PC-9 (cell line): ENCODE data around the gene NR1H3. TPM values are rescaled to one million over a fixed set of nuclear protein-coding genes. Genes with fewer than 3 reads are reported as not detected.

Experiments used
- BruUV-seq: library from RNA; stranded (reverse); fragments of 400-500 nt; replicated peaks from 2 replicates; lab custom pipeline; 2021; lab: Mats Ljungman, UMichigan
- CTCF ChIA-PET: fragments of 300-600 bp; sonication (Branson Sonifier 250); formaldehyde crosslinking; loops from one replicate; lab custom pipeline; 2022; ENCODE audit warnings: antibody characterized with exemption; lab: Charles Lee
- POLR2A ChIA-PET: fragments of 300-600 bp; sonication (Branson Sonifier 250); formaldehyde crosslinking; loops from one replicate; lab custom pipeline; 2022; ENCODE audit warnings: antibody characterized with exemption; ENCODE audit not compliant: unreplicated experiment; lab: Charles Lee
- DNase-seq, 2 experiments: peaks; one replicate each; pipeline versions ENCODE4 v3.0.0 to v3.0.0-alpha.2; 2015 to 2022; ENCODE audit warnings: mixed read lengths in 1 of 2
- H2AFZ ChIP-seq: fragments of 200-600 bp; sonication (generic); 2 replicates; pipeline ENCODE4 v1.8.1; 2017; ENCODE audit warnings: antibody characterized with exemption
- H3F3A ChIP-seq: fragments of 200-600 bp; sonication (generic); 2 replicates; pipeline ENCODE4 v1.8.1; 2017; ENCODE audit warnings: antibody characterized with exemption, mild to moderate bottlenecking, low read depth; ENCODE audit not compliant: insufficient read depth
- H3K27ac ChIP-seq: fragments of 200-600 bp; sonication (generic); 2 replicates; pipeline ENCODE4 v1.6.1; 2016; ENCODE audit warnings: mixed run types
- H3K27me3 ChIP-seq: fragments of 200-600 bp; sonication (generic); 2 replicates; pipeline ENCODE4 v1.6.1; 2016; ENCODE audit warnings: low read depth, mixed run types; ENCODE audit not compliant: insufficient read depth
- H3K36me3 ChIP-seq: fragments of 200-600 bp; sonication (generic); 2 replicates; pipeline ENCODE4 v1.6.1; 2016; ENCODE audit warnings: low read depth, mixed run types
- H3K4me1 ChIP-seq: fragments of 200-600 bp; sonication (generic); replicated peaks from 2 replicates; pipeline ENCODE4 v1.6.1; 2016; ENCODE audit warnings: mixed run types; ENCODE audit not compliant: insufficient read depth
- H3K4me2 ChIP-seq: fragments of 200-600 bp; sonication (generic); 2 replicates; pipeline ENCODE4 v1.6.1; 2017; ENCODE audit warnings: mixed run types
- H3K4me3 ChIP-seq: fragments of 200-600 bp; sonication (generic); 2 replicates; pipeline ENCODE4 v1.6.1; 2016; ENCODE audit warnings: mixed run types
- H3K79me2 ChIP-seq: fragments of 200-600 bp; sonication (generic); 2 replicates; pipeline ENCODE4 v1.6.1; 2017; ENCODE audit warnings: low read depth, mixed run types
- H3K9me2 ChIP-seq: fragments of 200-600 bp; sonication (generic); 2 replicates; pipeline ENCODE4 v1.8.1; 2017; ENCODE audit warnings: mild to moderate bottlenecking; ENCODE audit not compliant: insufficient read depth
- H3K9me3 ChIP-seq: fragments of 200-600 bp; sonication (generic); 2 replicates; pipeline ENCODE4 v1.8.1; 2016; ENCODE audit warnings: low read depth; ENCODE audit not compliant: insufficient read depth
- H4K20me1 ChIP-seq: fragments of 200-600 bp; sonication (generic); 2 replicates; pipeline ENCODE4 v1.8.1; 2017; ENCODE audit not compliant: insufficient read depth
- EZH2 ChIP-seq: fragments of 200-600 bp; sonication (generic); IDR thresholded peaks from 2 replicates; pipeline ENCODE4 v1.8.0; 2017; ENCODE audit warnings: antibody characterized with exemption, low read depth
- intact Hi-C: fragments of 100-400 bp; cut with micrococcal nuclease; formaldehyde crosslinking; loops from one replicate; pipeline ENCODE4 v1.10.0; 2022; ENCODE audit not compliant: unreplicated experiment
- total RNA-seq: library from RNA; stranded (reverse); gene quantifications from 2 replicates; pipeline ENCODE4 v1.2.3, GENCODE V29; 2021
- TF ChIP-seq, protein P1 (sequence below): fragments of 200-600 bp; sonication (generic); conservative IDR thresholded peaks from 2 replicates; pipeline ENCODE4 v1.6.1; 2017; ENCODE audit warnings: mixed run types, antibody characterized with exemption, mild to moderate bottlenecking, moderate library complexity

NR1H3 gene
- total RNA-seq, 1 experiment from 2014 or later, result 90.4 TPM

DNA sequence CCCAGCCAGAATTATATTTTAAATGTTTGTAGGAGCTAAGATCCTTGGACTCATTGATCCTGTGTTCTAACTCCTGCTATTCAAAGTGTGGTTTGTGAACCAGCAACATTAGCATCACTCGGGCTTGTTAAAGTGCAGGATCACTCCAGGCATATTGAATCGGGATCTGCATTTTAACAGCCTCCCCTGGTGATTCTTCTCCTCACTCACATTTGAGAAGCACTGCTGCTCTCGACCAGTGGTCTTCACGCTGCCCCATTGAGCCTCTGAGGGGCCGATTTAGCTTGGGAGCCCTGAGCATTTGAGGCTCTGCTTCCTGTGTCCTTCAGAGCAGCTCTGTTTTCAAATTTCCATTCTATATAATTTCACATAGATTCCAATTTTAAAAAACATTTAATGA is 23.1 kb downstream of the NR1H3 start:
- Histone ChIP-seq H3K79me2 (no peaks in the 10 kb centered on the region), H3K27me3 (no peaks in the 10 kb centered on the region), H3K9me2 (no peaks in the 10 kb centered on the region), H3F3A (peaks cover 8% of the 10 kb centered on the region; the same call in 1 of the 2 replicates), H3K36me3 (peaks cover 56% of the 10 kb centered on the region), H3K4me1 (no peaks in the 10 kb centered on the region), H3K4me2 (no peak overlapping the region), H4K20me1 (no peaks in the 10 kb centered on the region), H3K4me3 (no peak overlapping the region), H2AFZ (no peak overlapping the region), H3K27ac (no peak overlapping the region), H3K9me3 (no peaks in the 10 kb centered on the region)
- intact Hi-C loops, result no loop called here
- ChIA-PET POLR2A (no interaction called here), CTCF (interaction anchor here (0.6 kb wide), 1 partner anchor 95 kb away, joined by 3 read pairs; no protein-coding TSS in a partner anchor)
- BruUV-seq, result no TSS peak
- TF ChIP-seq EZH2, result no peak
- TF ChIP-seq, protein P1, sequence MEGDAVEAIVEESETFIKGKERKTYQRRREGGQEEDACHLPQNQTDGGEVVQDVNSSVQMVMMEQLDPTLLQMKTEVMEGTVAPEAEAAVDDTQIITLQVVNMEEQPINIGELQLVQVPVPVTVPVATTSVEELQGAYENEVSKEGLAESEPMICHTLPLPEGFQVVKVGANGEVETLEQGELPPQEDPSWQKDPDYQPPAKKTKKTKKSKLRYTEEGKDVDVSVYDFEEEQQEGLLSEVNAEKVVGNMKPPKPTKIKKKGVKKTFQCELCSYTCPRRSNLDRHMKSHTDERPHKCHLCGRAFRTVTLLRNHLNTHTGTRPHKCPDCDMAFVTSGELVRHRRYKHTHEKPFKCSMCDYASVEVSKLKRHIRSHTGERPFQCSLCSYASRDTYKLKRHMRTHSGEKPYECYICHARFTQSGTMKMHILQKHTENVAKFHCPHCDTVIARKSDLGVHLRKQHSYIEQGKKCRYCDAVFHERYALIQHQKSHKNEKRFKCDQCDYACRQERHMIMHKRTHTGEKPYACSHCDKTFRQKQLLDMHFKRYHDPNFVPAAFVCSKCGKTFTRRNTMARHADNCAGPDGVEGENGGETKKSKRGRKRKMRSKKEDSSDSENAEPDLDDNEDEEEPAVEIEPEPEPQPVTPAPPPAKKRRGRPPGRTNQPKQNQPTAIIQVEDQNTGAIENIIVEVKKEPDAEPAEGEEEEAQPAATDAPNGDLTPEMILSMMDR, result no peak
- DNase-seq, result no peak

DNA sequence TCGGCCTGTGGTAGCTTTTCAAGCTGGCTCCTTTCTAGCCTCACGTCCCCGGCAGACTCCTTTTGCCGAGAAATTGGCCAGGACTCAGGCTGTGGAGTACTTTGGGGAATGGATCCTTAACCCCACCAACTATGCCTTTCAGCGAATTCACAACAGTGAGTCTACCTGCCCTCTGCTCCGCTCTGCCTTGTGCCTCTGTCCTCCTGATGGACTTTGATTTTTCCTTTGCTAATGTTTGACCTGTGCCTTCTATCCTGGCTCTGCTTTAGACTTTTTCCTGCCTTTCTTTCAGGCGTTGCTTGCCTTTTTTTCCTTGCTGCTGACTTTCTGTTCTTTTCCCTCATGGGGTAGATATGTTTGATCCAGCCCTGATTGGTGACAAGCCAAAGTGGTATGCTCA is 24.7 kb downstream of the NR1H3 start:
- no peak overlapping the region for H3K4me2 ChIP-seq
- POLR2A ChIA-PET, result no interaction called here
- peaks cover 43% of the 10 kb centered on the region for H3K36me3 ChIP-seq

DNA sequence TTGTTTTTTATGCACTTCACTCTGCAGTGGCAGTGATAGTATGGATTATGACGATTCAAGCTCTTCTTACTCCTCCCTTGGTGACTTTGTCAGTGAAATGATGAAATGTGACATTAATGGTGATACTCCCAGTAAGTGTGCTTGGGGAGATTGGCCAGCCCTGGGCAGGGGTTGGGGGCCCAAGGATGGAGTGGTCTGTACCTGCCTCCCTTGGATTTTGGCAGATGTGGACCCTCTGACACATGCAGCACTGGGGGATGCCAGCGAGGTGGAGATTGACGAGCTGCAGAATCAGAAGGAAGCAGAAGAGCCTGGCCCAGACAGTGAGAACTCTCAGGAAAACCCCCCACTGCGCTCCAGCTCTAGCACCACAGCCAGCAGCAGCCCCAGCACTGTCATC is 26.4 kb downstream of the NR1H3 start:
- Histone ChIP-seq H3K27ac (no peak overlapping the region), H3K27me3 (no peaks in the 10 kb centered on the region), H3K4me1 (no peaks in the 10 kb centered on the region), H3K9me3 (no peaks in the 10 kb centered on the region), H3K36me3 (peaks cover 38% of the 10 kb centered on the region), H3F3A (no peaks in the 10 kb centered on the region), H4K20me1 (no peaks in the 10 kb centered on the region), H3K4me3 (no peak overlapping the region), H3K79me2 (no peaks in the 10 kb centered on the region), H3K4me2 (no peak overlapping the region), H2AFZ (no peak overlapping the region), H3K9me2 (no peaks in the 10 kb centered on the region)
- ChIA-PET POLR2A (no interaction called here), CTCF (no interaction called here)
- DNase-seq, result no peak
- intact Hi-C loops, result no loop called here
- TF ChIP-seq, protein P1, result no peak
- no peak for TF ChIP-seq EZH2
- BruUV-seq, result TSS peak; percentile 12

More for the DNA sequence above, 24.7 kb downstream of the NR1H3 start:
- TF ChIP-seq, protein P1, result no peak
- no peak for TF ChIP-seq EZH2
- peaks cover under 1% of the 10 kb centered on the region; the same call in 1 of the 2 replicates for H3F3A ChIP-seq
- no peaks in the 10 kb centered on the region for H4K20me1 ChIP-seq
- no peak for DNase-seq
- no TSS peak for BruUV-seq
- H3K27ac ChIP-seq, result no peak overlapping the region
- H3K9me2 ChIP-seq, result no peaks in the 10 kb centered on the region
- no peaks in the 10 kb centered on the region for H3K79me2 ChIP-seq
- H3K4me3 ChIP-seq, result no peak overlapping the region
- H3K4me1 ChIP-seq, result no peaks in the 10 kb centered on the region
- CTCF ChIA-PET, result no interaction called here
- no peaks in the 10 kb centered on the region for H3K27me3 ChIP-seq
- intact Hi-C loops, result no loop called here
- no peak overlapping the region for H2AFZ ChIP-seq
- no peaks in the 10 kb centered on the region for H3K9me3 ChIP-seq
